GM18507 (cell line): ENCODE data around the gene MPPED2.

Experiments
- DNase-seq: peaks from one replicate; pipeline ENCODE4 v3.0.0; 2011; ENCODE audit warnings: low read depth; ENCODE audit not compliant: insufficient read length; ENCODE audit errors: extremely low spot score
- FAIRE-seq: peaks from 2 replicates; lab custom pipeline; 2011; peaks lifted over from hg19 to GRCh38; lab: Jason Lieb, UNC

MPPED2 gene

GRCh38 chr11:30432716-30433115 is 153.4 kb downstream of the MPPED2 start:
- no peak for FAIRE-seq
- DNase-seq, result no peak

- no peak for FAIRE-seq
- DNase-seq, result no peak
Observed at GRCh38 chr11:30432178-30432577, 154.0 kb downstream of the MPPED2 start.

- FAIRE-seq (no peak), DNase-seq (no peak)
Observed at GRCh38 chr11:30431127-30431814, 154.9 kb downstream of the MPPED2 start.

- DNase-seq, result no peak
- FAIRE-seq, result no peak
Observed at GRCh38 chr11:30429550-30429949, 156.6 kb downstream of the MPPED2 start.

GRCh38 chr11:30426781-30427180 is 159.4 kb downstream of the MPPED2 start:
- FAIRE-seq, result no peak
- DNase-seq, result no peak

GRCh38 chr11:30424844-30425243 is 161.3 kb downstream of the MPPED2 start:
- no peak for DNase-seq
- FAIRE-seq, result no peak

- no peak for FAIRE-seq
- no peak for DNase-seq
Observed at GRCh38 chr11:30424321-30424720, 161.8 kb downstream of the MPPED2 start.

GRCh38 chr11:30423886-30424285 is 162.3 kb downstream of the MPPED2 start:
- no peak for DNase-seq
- no peak for FAIRE-seq

GRCh38 chr11:30423279-30423648 is 162.9 kb downstream of the MPPED2 start:
- no peak for FAIRE-seq
- no peak for DNase-seq

GRCh38 chr11:30422447-30423278 is 163.5 kb downstream of the MPPED2 start:
- DNase-seq, result no peak
- FAIRE-seq, result no peak

- no peak for DNase-seq
- FAIRE-seq, result no peak
Observed at GRCh38 chr11:30420233-30420787, 165.8 kb downstream of the MPPED2 start.

GRCh38 chr11:30414806-30415205 is 171.3 kb downstream of the MPPED2 start:
- no peak for DNase-seq
- no peak for FAIRE-seq

- no peak for FAIRE-seq
- no peak for DNase-seq
Observed at GRCh38 chr11:30414244-30414643, 171.9 kb downstream of the MPPED2 start.

- no peak for FAIRE-seq
- no peak for DNase-seq
Observed at GRCh38 chr11:30412509-30412908, 173.6 kb downstream of the MPPED2 start.

- FAIRE-seq (no peak), DNase-seq (no peak)
Observed at GRCh38 chr11:30411383-30411782, 174.8 kb downstream of the MPPED2 start.

GRCh38 chr11:30406978-30407762 is 179.0 kb downstream of the MPPED2 start:
- FAIRE-seq, result no peak
- DNase-seq, result no peak

- DNase-seq (no peak), FAIRE-seq (no peak)
Observed at GRCh38 chr11:30405385-30405784, 180.8 kb downstream of the MPPED2 start.

- FAIRE-seq (no peak), DNase-seq (no peak)
Observed at GRCh38 chr11:30404136-30404535, 182.0 kb downstream of the MPPED2 start.

- DNase-seq, result no peak
Observed at GRCh38 chr11:30395751-30396150, 190.4 kb downstream of the MPPED2 start.

GRCh38 chr11:30393012-30393411 is 193.1 kb downstream of the MPPED2 start:
- FAIRE-seq (no peak), DNase-seq (no peak)

More at GRCh38 chr11:30395751-30396150, 190.4 kb downstream of the MPPED2 start:
- no peak for FAIRE-seq
